Thoracic aorta (tissue), 2 donors: ENCODE results near the gene SGIP1. TPM values are rescaled to one million over a fixed set of nuclear protein-coding genes. Genes with fewer than 3 reads are reported as not detected.

Source experiments
- ATAC-seq: fragments of 150-250 bp; one replicate; pipeline ENCODE4 v1.8.0; 2017; ENCODE audit warnings: low read depth; ENCODE audit not compliant: insufficient number of reproducible peaks, low FRiP score
- DNase-seq: peaks from one replicate; pipeline ENCODE4 v3.0.0-alpha.2; 2020; ENCODE audit warnings: low spot score
- H3K27ac ChIP-seq, 2 donors: fragments of 200-600 bp; sonication (generic); 1 replicate in 1 of 2; 2 replicates in 1 of 2; pipeline ENCODE4 v1.5.1; 2016; ENCODE audit warnings: mild to moderate bottlenecking in 2 of 2, moderate library complexity in 2 of 2
- H3K27me3 ChIP-seq: fragments of 200-600 bp; sonication (generic); replicated peaks from 2 replicates; pipeline ENCODE4 v1.6.0; 2016; ENCODE audit warnings: mild to moderate bottlenecking; ENCODE audit not compliant: insufficient read depth
- H3K36me3 ChIP-seq: fragments of 200-600 bp; sonication (generic); one replicate; pipeline ENCODE4 v1.5.1; 2016
- H3K4me1 ChIP-seq, 2 donors: fragments of 200-600 bp; sonication (generic); 1 replicate in 1 of 2; 2 replicates in 1 of 2; pipeline versions ENCODE4 v1.5.1 to v1.6.0; 2016; ENCODE audit warnings: low read depth in 2 of 2, mild to moderate bottlenecking in 1 of 2; ENCODE audit not compliant: control insufficient read depth in 1 of 2
- H3K4me3 ChIP-seq: fragments of 200-600 bp; sonication (generic); 2 replicates; pipeline ENCODE4 v1.5.1; 2016; ENCODE audit warnings: mild to moderate bottlenecking
- H3K9me3 ChIP-seq: fragments of 200-600 bp; sonication (generic); 2 replicates; pipeline ENCODE4 v1.5.1; 2016
- total RNA-seq, 2 donors: library from RNA; depleted of rRNA; stranded (reverse); fragments of >200 nt; gene quantifications; one replicate each; pipeline versions ENCODE4 v1.1.0 to v1.2.3, GENCODE V29; 2016
- TF ChIP-seq, protein P1 (sequence below): fragments of 200-600 bp; sonication (generic); IDR thresholded peaks from one replicate; pipeline ENCODE4 v1.5.1; 2019; ENCODE audit warnings: antibody characterized with exemption

Gene SGIP1
- total RNA-seq, 2 donors from 2014 or later = 47.4 to 116 TPM

DNA sequence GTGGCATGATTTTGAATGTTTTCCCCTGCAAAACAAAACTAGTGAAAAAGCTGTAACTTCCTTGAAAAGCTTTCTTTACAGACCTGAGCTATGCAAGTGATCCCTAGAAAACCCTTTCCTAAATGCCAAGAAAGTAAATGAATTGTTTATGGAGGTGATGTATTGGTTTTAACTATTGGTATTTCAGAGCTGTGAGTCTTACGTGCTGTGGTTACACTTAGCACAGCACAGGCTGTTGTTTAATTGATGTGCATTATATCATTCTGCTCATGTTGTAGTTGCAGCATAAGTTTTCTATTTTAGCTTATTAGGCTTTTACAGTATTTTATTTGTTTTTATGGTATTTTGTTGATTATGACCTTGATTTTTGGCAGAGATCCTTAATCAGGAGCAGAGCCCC is 144.2 kb downstream of the SGIP1 start:
- TF ChIP-seq, protein P1, sequence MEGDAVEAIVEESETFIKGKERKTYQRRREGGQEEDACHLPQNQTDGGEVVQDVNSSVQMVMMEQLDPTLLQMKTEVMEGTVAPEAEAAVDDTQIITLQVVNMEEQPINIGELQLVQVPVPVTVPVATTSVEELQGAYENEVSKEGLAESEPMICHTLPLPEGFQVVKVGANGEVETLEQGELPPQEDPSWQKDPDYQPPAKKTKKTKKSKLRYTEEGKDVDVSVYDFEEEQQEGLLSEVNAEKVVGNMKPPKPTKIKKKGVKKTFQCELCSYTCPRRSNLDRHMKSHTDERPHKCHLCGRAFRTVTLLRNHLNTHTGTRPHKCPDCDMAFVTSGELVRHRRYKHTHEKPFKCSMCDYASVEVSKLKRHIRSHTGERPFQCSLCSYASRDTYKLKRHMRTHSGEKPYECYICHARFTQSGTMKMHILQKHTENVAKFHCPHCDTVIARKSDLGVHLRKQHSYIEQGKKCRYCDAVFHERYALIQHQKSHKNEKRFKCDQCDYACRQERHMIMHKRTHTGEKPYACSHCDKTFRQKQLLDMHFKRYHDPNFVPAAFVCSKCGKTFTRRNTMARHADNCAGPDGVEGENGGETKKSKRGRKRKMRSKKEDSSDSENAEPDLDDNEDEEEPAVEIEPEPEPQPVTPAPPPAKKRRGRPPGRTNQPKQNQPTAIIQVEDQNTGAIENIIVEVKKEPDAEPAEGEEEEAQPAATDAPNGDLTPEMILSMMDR = no peak
- Histone ChIP-seq H3K27ac (peak overlapping the region; percentile 71 to 85), H3K4me1 (peaks cover 24 to 51% of the 10 kb centered on the region in 2 donors), H3K27me3 (no peaks in the 10 kb centered on the region), H3K9me3 (no peaks in the 10 kb centered on the region), H3K36me3 (no peaks in the 10 kb centered on the region), H3K4me3 (no peak overlapping the region)
- ATAC-seq (no peak), DNase-seq (no peak)

- H3K4me1 ChIP-seq = peaks cover 24 to 57% of the 10 kb centered on the region in 2 donors
- H3K9me3 ChIP-seq = no peaks in the 10 kb centered on the region
- TF ChIP-seq, protein P1 = no peak
- no peak overlapping the region for H3K4me3 ChIP-seq
- ATAC-seq (no peak), DNase-seq (no peak)
- H3K36me3 ChIP-seq = no peaks in the 10 kb centered on the region
- H3K27ac ChIP-seq = peak overlapping the region; percentile 71 to 85
- no peaks in the 10 kb centered on the region for H3K27me3 ChIP-seq
Measured at GRCh38 chr1:66679140-66679539, 145.2 kb downstream of the SGIP1 start.

GRCh38 chr1:66681686-66682085 is 147.7 kb downstream of the SGIP1 start:
- H3K27ac ChIP-seq = no peak overlapping the region
- TF ChIP-seq, protein P1 = no peak
- no peak overlapping the region for H3K4me3 ChIP-seq
- DNase-seq = no peak
- H3K36me3 ChIP-seq = no peaks in the 10 kb centered on the region
- ATAC-seq = no peak
- H3K27me3 ChIP-seq = no peaks in the 10 kb centered on the region
- peaks cover 26 to 58% of the 10 kb centered on the region in 2 donors for H3K4me1 ChIP-seq
- H3K9me3 ChIP-seq = no peaks in the 10 kb centered on the region

GRCh38 chr1:66682106-66682505 is 148.2 kb downstream of the SGIP1 start:
- DNase-seq = no peak
- no peak overlapping the region for H3K27ac ChIP-seq

DNA sequence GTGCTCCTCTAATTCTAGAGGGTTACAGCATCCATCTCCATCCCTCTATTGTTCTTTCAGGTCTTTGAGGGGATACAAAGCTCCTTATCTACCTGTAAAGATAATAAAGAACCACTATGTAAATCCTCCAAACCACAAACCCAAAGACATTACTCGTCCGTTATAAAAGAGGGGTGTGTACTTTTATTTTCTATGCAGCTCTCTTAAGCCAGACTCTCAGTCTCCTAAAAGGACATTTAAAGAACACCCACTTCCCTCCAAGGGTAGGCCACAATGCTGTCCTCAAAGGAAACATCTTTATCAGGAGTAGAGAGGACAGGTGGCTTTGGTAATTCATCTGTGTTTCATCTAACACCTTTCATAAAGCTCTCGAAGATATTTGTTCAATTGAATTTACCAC is 150.4 kb downstream of the SGIP1 start:
- DNase-seq (no peak), ATAC-seq (no peak)
- Histone ChIP-seq H3K4me3 (no peak overlapping the region), H3K36me3 (no peaks in the 10 kb centered on the region), H3K27ac (peak overlapping the region; percentile 49 to 65), H3K9me3 (no peaks in the 10 kb centered on the region), H3K27me3 (no peaks in the 10 kb centered on the region), H3K4me1 (peaks cover 21 to 51% of the 10 kb centered on the region in 2 donors)
- TF ChIP-seq, protein P1 = no peak

More at GRCh38 chr1:66682106-66682505, 148.2 kb downstream of the SGIP1 start:
- Histone ChIP-seq H3K9me3 (no peaks in the 10 kb centered on the region), H3K4me1 (peaks cover 30 to 60% of the 10 kb centered on the region in 2 donors), H3K36me3 (no peaks in the 10 kb centered on the region), H3K27me3 (no peaks in the 10 kb centered on the region), H3K4me3 (no peak overlapping the region)
- TF ChIP-seq, protein P1 = no peak
- ATAC-seq = no peak
